MM.1S (cell line): Measurements from ENCODE around the gene SSBP3.
"Not testable (repeated sequence)": the region's sequence is repeated elsewhere in the genome, so short reads cannot be mapped to it uniquely, and the experiment has no call there.

ENCODE experiments used
- DNase-seq: peaks from one replicate; pipeline ENCODE4 v3.0.0-alpha.2; 2015
- H2AFZ ChIP-seq: fragments of 300-600 bp; sonication (generic); 2 replicates; pipeline ENCODE4 v1.6.0; 2016; ENCODE audit warnings: antibody characterized with exemption, low read length
- H3F3A ChIP-seq: fragments of 300-600 bp; sonication (generic); 2 replicates; pipeline ENCODE4 v1.6.1; 2016; ENCODE audit warnings: mild to moderate bottlenecking, antibody characterized with exemption, low read length, moderate library complexity, mixed read lengths; ENCODE audit not compliant: insufficient read depth
- H3K27ac ChIP-seq: fragments of 300-600 bp; sonication (generic); 2 replicates; pipeline ENCODE4 v1.5.1; 2016; ENCODE audit warnings: mild to moderate bottlenecking, low read length
- H3K27me3 ChIP-seq: fragments of 300-600 bp; sonication (generic); replicated peaks from 2 replicates; pipeline ENCODE4 v1.6.0; 2016; ENCODE audit warnings: low read length; ENCODE audit not compliant: insufficient read depth
- H3K36me3 ChIP-seq: fragments of 300-600 bp; sonication (generic); replicated peaks from 2 replicates; pipeline ENCODE4 v1.6.1; 2016; ENCODE audit warnings: mild to moderate bottlenecking, low read length, mixed read lengths; ENCODE audit not compliant: insufficient read depth
- H3K4me1 ChIP-seq: fragments of 300-600 bp; sonication (generic); 2 replicates; pipeline ENCODE4 v1.6.1; 2016; ENCODE audit warnings: low read length, mixed read lengths
- H3K4me2 ChIP-seq: fragments of 300-600 bp; sonication (generic); 2 replicates; pipeline ENCODE4 v1.6.0; 2016; ENCODE audit warnings: low read depth, low read length
- H3K4me3 ChIP-seq: fragments of 300-600 bp; sonication (generic); 2 replicates; pipeline ENCODE4 v1.5.1; 2016; ENCODE audit warnings: low read length, mixed read lengths
- H3K79me2 ChIP-seq: fragments of 300-600 bp; sonication (generic); 2 replicates; pipeline ENCODE4 v1.6.1; 2016; ENCODE audit warnings: mixed run types, low read length, mixed read lengths
- H3K9ac ChIP-seq: fragments of 300-600 bp; sonication (generic); 2 replicates; pipeline ENCODE4 v1.6.1; 2016; ENCODE audit warnings: low read length, mixed read lengths
- H3K9me2 ChIP-seq: fragments of 300-600 bp; sonication (generic); replicated peaks from 2 replicates; pipeline ENCODE4 v1.6.1; 2016; ENCODE audit warnings: mild to moderate bottlenecking, low read length, mixed read lengths; ENCODE audit not compliant: insufficient read depth
- H3K9me3 ChIP-seq: fragments of 300-600 bp; sonication (generic); replicated peaks from 2 replicates; pipeline ENCODE4 v1.6.1; 2016; ENCODE audit warnings: mild to moderate bottlenecking, low read length, mixed read lengths; ENCODE audit not compliant: insufficient read depth
- H4K20me1 ChIP-seq: fragments of 300-600 bp; sonication (generic); 2 replicates; pipeline ENCODE4 v1.6.1; 2016; ENCODE audit warnings: mild to moderate bottlenecking, low read length, moderate library complexity, mixed read lengths; ENCODE audit not compliant: insufficient read depth
- EZH2 ChIP-seq: fragments of 300-600 bp; sonication (generic); optimal IDR thresholded peaks from 2 replicates; pipeline ENCODE3; 2017; ENCODE audit warnings: low read depth, mild to moderate bottlenecking, antibody characterized with exemption, low read length, mixed read lengths
- EZH2phosphoT487 ChIP-seq: fragments of 300-600 bp; sonication (generic); IDR thresholded peaks from 2 replicates; pipeline ENCODE4 v1.6.1; 2018; ENCODE audit warnings: antibody characterized with exemption, low read length
- TF ChIP-seq, protein P1 (sequence below): fragments of 300-600 bp; sonication (generic); IDR thresholded peaks from 2 replicates; pipeline ENCODE4 v1.5.1; 2016; ENCODE audit warnings: antibody characterized with exemption, low read length, mixed read lengths

Gene SSBP3

DNA sequence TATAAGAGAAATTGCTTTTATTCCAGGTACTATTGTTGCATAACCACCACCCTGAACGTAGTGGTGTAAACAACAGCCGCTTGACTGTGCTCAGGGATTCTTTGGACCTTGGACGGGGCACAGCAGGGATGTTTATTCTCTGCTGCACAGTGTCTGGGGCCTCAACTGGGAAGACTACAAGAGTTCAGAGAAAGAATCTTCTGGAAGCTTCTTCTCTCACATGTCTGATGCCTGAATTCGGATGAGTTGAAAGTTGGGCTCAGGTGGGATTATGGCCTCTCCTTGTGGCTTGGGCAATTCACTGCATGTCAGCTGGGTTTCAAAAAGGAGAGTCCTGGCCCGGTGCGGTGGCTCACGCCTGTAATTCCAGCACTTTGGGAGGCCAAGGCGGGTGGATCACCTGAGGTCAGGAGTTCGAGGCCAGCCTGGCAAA, 19.0 kb upstream of the SSBP3 start:
- H3K79me2 ChIP-seq = no peaks in the 10 kb centered on the region
- no peak overlapping the region for H3K27ac ChIP-seq
- H2AFZ ChIP-seq = no peak overlapping the region
- no peaks in the 10 kb centered on the region for H3K36me3 ChIP-seq
- TF ChIP-seq, protein P1, sequence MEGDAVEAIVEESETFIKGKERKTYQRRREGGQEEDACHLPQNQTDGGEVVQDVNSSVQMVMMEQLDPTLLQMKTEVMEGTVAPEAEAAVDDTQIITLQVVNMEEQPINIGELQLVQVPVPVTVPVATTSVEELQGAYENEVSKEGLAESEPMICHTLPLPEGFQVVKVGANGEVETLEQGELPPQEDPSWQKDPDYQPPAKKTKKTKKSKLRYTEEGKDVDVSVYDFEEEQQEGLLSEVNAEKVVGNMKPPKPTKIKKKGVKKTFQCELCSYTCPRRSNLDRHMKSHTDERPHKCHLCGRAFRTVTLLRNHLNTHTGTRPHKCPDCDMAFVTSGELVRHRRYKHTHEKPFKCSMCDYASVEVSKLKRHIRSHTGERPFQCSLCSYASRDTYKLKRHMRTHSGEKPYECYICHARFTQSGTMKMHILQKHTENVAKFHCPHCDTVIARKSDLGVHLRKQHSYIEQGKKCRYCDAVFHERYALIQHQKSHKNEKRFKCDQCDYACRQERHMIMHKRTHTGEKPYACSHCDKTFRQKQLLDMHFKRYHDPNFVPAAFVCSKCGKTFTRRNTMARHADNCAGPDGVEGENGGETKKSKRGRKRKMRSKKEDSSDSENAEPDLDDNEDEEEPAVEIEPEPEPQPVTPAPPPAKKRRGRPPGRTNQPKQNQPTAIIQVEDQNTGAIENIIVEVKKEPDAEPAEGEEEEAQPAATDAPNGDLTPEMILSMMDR = no peak
- TF ChIP-seq EZH2phosphoT487 = no peak
- TF ChIP-seq EZH2 = no peak
- no peaks in the 10 kb centered on the region for H3K4me1 ChIP-seq
- DNase-seq = no peak
- H3K9me2 ChIP-seq = no peaks in the 10 kb centered on the region
- no peaks in the 10 kb centered on the region for H3K27me3 ChIP-seq
- H3K4me3 ChIP-seq = no peak overlapping the region
- H4K20me1 ChIP-seq = no peaks in the 10 kb centered on the region
- H3F3A ChIP-seq = no peaks in the 10 kb centered on the region
- H3K9me3 ChIP-seq = no peaks in the 10 kb centered on the region
- H3K9ac ChIP-seq = no peak overlapping the region
- no peak overlapping the region for H3K4me2 ChIP-seq

DNA sequence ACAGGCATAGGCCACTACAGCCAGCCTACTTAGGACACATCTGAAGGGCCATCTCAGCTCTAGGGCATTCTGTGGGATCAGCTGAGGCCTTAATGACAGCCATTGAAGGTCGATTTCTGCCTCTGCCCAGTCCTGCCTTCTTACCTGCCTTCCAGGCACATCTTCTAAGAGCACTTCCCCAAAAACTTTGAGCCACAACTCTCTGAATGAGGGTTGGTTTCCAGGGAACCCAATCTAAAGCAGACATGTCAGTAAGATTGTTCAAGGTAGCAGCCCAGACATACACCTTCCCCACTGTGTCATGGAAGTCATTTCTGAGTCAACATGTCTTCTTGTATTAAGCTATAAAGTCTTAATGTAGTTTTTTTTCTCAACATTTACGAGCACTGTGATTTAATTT, 18.2 kb upstream of the SSBP3 start:
- H3K9me3 ChIP-seq = no peaks in the 10 kb centered on the region
- no peak overlapping the region for H3K4me2 ChIP-seq
- TF ChIP-seq, protein P1 = no peak
- TF ChIP-seq EZH2phosphoT487 = no peak
- TF ChIP-seq EZH2 = no peak
- no peak overlapping the region for H3K9ac ChIP-seq
- H3K4me3 ChIP-seq = no peak overlapping the region
- no peak for DNase-seq
- H2AFZ ChIP-seq = no peak overlapping the region
- H3F3A ChIP-seq = no peaks in the 10 kb centered on the region
- H3K36me3 ChIP-seq = no peaks in the 10 kb centered on the region
- H3K9me2 ChIP-seq = no peaks in the 10 kb centered on the region
- no peaks in the 10 kb centered on the region for H3K79me2 ChIP-seq
- no peaks in the 10 kb centered on the region for H3K27me3 ChIP-seq
- no peaks in the 10 kb centered on the region for H3K4me1 ChIP-seq
- no peaks in the 10 kb centered on the region for H4K20me1 ChIP-seq
- no peak overlapping the region for H3K27ac ChIP-seq

DNA sequence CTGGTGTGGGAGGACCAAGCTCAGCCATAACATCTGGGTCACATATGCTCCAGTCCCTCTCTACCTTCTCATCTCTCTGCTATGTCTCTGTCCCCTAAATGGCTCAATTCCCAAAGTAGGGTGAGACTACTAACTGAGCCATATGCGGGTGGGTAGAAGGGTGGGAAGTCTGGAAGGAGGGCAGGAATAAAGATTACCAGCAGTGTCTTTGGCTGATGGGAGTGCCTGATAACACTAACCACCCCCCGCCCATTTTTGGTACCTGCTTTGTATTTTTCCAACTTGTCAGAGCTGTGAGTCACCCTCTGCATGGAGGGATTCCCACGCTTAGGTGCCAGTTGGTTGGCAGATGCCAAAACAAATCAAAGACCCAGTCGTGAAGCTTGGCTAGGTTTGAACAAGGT, 14.9 kb upstream of the SSBP3 start:
- Histone ChIP-seq H3K4me2 (no peak overlapping the region), H3K4me1 (no peaks in the 10 kb centered on the region), H4K20me1 (no peaks in the 10 kb centered on the region), H3K4me3 (no peak overlapping the region), H3F3A (no peaks in the 10 kb centered on the region), H3K27ac (no peak overlapping the region), H3K79me2 (no peaks in the 10 kb centered on the region), H3K9ac (no peak overlapping the region), H3K9me2 (no peaks in the 10 kb centered on the region), H2AFZ (no peak overlapping the region), H3K9me3 (no peaks in the 10 kb centered on the region), H3K27me3 (no peaks in the 10 kb centered on the region; the same call in 1 of the 2 replicates), H3K36me3 (no peaks in the 10 kb centered on the region)
- no peak for DNase-seq
- TF ChIP-seq EZH2 (no peak), EZH2phosphoT487 (no peak)
- TF ChIP-seq, protein P1 = no peak

DNA sequence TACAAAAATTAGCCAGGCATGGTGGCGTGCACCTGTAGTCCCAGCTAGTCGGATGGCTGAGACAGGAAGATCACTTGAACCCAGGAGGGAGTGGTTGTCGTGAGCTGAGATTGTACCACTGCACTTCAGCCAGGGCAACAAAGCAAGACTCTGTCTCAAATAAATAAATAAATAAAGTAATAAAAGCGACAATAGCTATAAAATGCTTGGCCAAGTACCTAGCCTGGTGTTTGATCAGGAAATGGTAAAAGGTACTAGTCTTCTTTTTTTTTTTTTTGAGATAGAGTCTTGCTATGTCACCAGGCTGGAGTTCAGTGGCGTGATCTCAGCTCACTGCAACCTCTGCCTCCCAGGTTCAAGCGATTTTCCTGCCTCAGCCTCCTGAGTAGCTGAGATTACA, 12.4 kb upstream of the SSBP3 start:
- H3K4me1 ChIP-seq, H3K9me2 ChIP-seq, H3K4me3 ChIP-seq, H2AFZ ChIP-seq, H4K20me1 ChIP-seq, H3K4me2 ChIP-seq, H3K9ac ChIP-seq, H3K27ac ChIP-seq, H3K79me2 ChIP-seq, H3K27me3 ChIP-seq, H3F3A ChIP-seq, H3K9me3 ChIP-seq, DNase-seq, H3K36me3 ChIP-seq: not testable (repeated sequence)
